Endothelial cell of umbilical vein (primary cell): Measurements from ENCODE around the gene DIP2C. TPM values are rescaled to one million over a fixed set of nuclear protein-coding genes. Genes with fewer than 3 reads are reported as not detected.
"Not testable (repeated sequence)": the region's sequence is repeated elsewhere in the genome, so short reads cannot be mapped to it uniquely, and the experiment has no call there.

Experiments
- BruUV-seq: library from RNA; stranded (reverse); fragments of 400-500 nt; replicated peaks from 2 replicates; lab custom pipeline; 2021; lab: Mats Ljungman, UMichigan
- CTCF ChIA-PET: fragments of 300-600, 350-600 bp; sonication (Branson Sonifier 250); formaldehyde crosslinking; loops from one replicate; lab custom pipeline; 2021; ENCODE audit warnings: antibody characterized with exemption, inconsistent platforms; lab: Charles Lee
- POLR2A ChIA-PET: fragments of 300-600, 350-600 bp; sonication (Branson Sonifier 250); formaldehyde crosslinking; loops from one replicate; lab custom pipeline; 2021; ENCODE audit warnings: antibody characterized with exemption, inconsistent platforms; lab: Charles Lee
- DNase-seq: peaks from one replicate; pipeline ENCODE4 v3.0.0-alpha.2; 2011; ENCODE audit warnings: low read depth, low spot score
- FAIRE-seq: peaks from 2 replicates; lab custom pipeline; 2011; peaks lifted over from hg19 to GRCh38; lab: Jason Lieb, UNC
- H2AFZ ChIP-seq: 2 replicates; pipeline ENCODE4 v1.6.0; 2012; ENCODE audit warnings: low read depth, low read length, control low read depth, inconsistent platforms
- H3K27ac ChIP-seq: 2 replicates; pipeline ENCODE4 v1.5.1; 2011; ENCODE audit warnings: low read depth, mild to moderate bottlenecking, control low read depth, low read length, moderate library complexity; ENCODE audit not compliant: insufficient read depth
- H3K27me3 ChIP-seq, 2 experiments: 2 replicates each; pipeline versions ENCODE4 v1.6.0 to v1.6.1; 2011; ENCODE audit warnings: low read length in 2 of 2, mixed read lengths in 1 of 2; ENCODE audit not compliant: control insufficient read depth in 2 of 2, insufficient read depth in 2 of 2
- H3K36me3 ChIP-seq, 2 experiments: 2 replicates in 1 of 2; 3 replicates in 1 of 2; pipeline ENCODE4 v1.5.1; 2011; ENCODE audit warnings: low read length in 2 of 2, mild to moderate bottlenecking in 1 of 2, moderate library complexity in 1 of 2; ENCODE audit not compliant: control insufficient read depth in 2 of 2, insufficient read depth in 2 of 2; ENCODE audit errors: extremely low read depth in 1 of 2
- H3K4me1 ChIP-seq: 3 replicates; pipeline ENCODE4 v1.5.1; 2011; ENCODE audit warnings: mild to moderate bottlenecking, low read length; ENCODE audit not compliant: control insufficient read depth, insufficient read depth; ENCODE audit errors: extremely low read depth
- H3K4me2 ChIP-seq: 2 replicates; pipeline ENCODE4 v1.6.1; 2011; ENCODE audit warnings: low read length, control low read depth, mixed read lengths; ENCODE audit not compliant: insufficient read depth
- H3K4me3 ChIP-seq, 3 experiments: fragments of 200-600 bp in 1 of 3; sonication (generic), shearing (Covaris generic) in 1 of 3; replicated peaks in 1 of 3; 2 replicates each; pipeline ENCODE4 v1.5.1; 2011 to 2016; ENCODE audit warnings: control low read depth in 3 of 3, low read length in 3 of 3, mild to moderate bottlenecking in 2 of 3, inconsistent platforms in 1 of 3, low read depth in 1 of 3, moderate library complexity in 1 of 3; ENCODE audit not compliant: insufficient read depth in 1 of 3
- H3K79me2 ChIP-seq: 2 replicates; pipeline ENCODE4 v1.6.0; 2012; ENCODE audit warnings: low read length, inconsistent platforms; ENCODE audit not compliant: control insufficient read depth, insufficient read depth
- H3K9ac ChIP-seq: replicated peaks from 2 replicates; pipeline ENCODE3; 2011; ENCODE audit warnings: low read length, control low read depth; ENCODE audit not compliant: insufficient read depth; ENCODE audit errors: extremely low read depth
- H3K9me1 ChIP-seq: replicated peaks from 3 replicates; pipeline ENCODE4 v1.6.0; 2011; ENCODE audit warnings: mild to moderate bottlenecking, low read length; ENCODE audit not compliant: control insufficient read depth, insufficient read depth; ENCODE audit errors: extremely low read depth
- H3K9me3 ChIP-seq: replicated peaks from 2 replicates; pipeline ENCODE4 v1.5.1; 2012; ENCODE audit warnings: low read length, inconsistent platforms; ENCODE audit not compliant: control insufficient read depth, insufficient read depth
- H4K20me1 ChIP-seq: replicated peaks from 2 replicates; pipeline ENCODE3; 2011; ENCODE audit warnings: mild to moderate bottlenecking, low read length; ENCODE audit not compliant: control insufficient read depth, insufficient read depth; ENCODE audit errors: extremely low read depth
- CTCF ChIP-seq, 2 donors: IDR thresholded peaks; 1 replicate in 1 of 2; 2 replicates in 1 of 2; pipeline ENCODE4 v1.5.1; 2011; ENCODE audit warnings: low read length in 2 of 2, mild to moderate bottlenecking in 2 of 2, moderate library complexity in 2 of 2, control low read depth in 1 of 2, inconsistent platforms in 1 of 2, low read depth in 1 of 2; ENCODE audit not compliant: insufficient read depth in 1 of 2; ENCODE audit errors: extremely low read depth in 1 of 2
- EZH2 ChIP-seq: IDR thresholded peaks from 2 replicates; pipeline ENCODE4 v1.6.1; 2012; ENCODE audit warnings: borderline replicate concordance, low read depth, mild to moderate bottlenecking, moderate library complexity, low read length, inconsistent platforms; ENCODE audit not compliant: severe bottlenecking
- GATA2 ChIP-seq: IDR thresholded peaks from 2 replicates; pipeline ENCODE4 v1.7.0; 2011; ENCODE audit warnings: low read depth, mild to moderate bottlenecking, moderate library complexity, mixed read lengths, low read length; ENCODE audit not compliant: insufficient read length, insufficient read depth
- JUN ChIP-seq: IDR thresholded peaks from 2 replicates; pipeline ENCODE4 v1.6.1; 2011; ENCODE audit warnings: borderline replicate concordance, low read depth; ENCODE audit not compliant: insufficient read length, insufficient read depth
- MAX ChIP-seq: IDR thresholded peaks from 2 replicates; pipeline ENCODE4 v1.6.1; 2011; ENCODE audit not compliant: insufficient read depth, insufficient read length
- POLR2A ChIP-seq: IDR thresholded peaks from 2 replicates; pipeline ENCODE4 v1.6.1; 2012; ENCODE audit warnings: low read depth, mild to moderate bottlenecking, control low read depth, low read length
- POLR2AphosphoS5 ChIP-seq: IDR thresholded peaks from 2 replicates; pipeline ENCODE4 v1.6.1; 2012; ENCODE audit warnings: low read depth, mild to moderate bottlenecking, control low read depth, low read length, moderate library complexity; ENCODE audit not compliant: insufficient read depth
- dilution Hi-C: fragments of 300-500 bp; cut with MboI; formaldehyde crosslinking; loops from one replicate; pipeline ENCODE4 v1.15.0; 2019; ENCODE audit warnings: low sequenced_read_pairs; ENCODE audit not compliant: extremely low pct_ligation_motif_present
- intact Hi-C: fragments of 100-400 bp; cut with micrococcal nuclease; formaldehyde crosslinking; loops from one replicate; pipeline ENCODE4 v1.10.0; 2022
- polyA plus RNA-seq, 4 experiments: library from polyadenylated mRNA; depleted of rRNA in 3 of 4; stranded (reverse) in 3 of 4; unstranded in 1 of 4; fragments of >200 nt; gene quantifications; 2 replicates each; pipeline versions ENCODE4 v1.2.1 to v1.2.3, GENCODE V29; 2011 to 2012; ENCODE audit warnings: missing spikeins in 1 of 4
- total RNA-seq: library from RNA; stranded (reverse); gene quantifications from 2 replicates; pipeline ENCODE4 v1.2.3, GENCODE V29; 2021

Gene DIP2C
- total and polyA plus RNA-seq, 2 donors (not counting 3 experiments of a cell fraction or from before 2014, with no cell fraction given): 3.6 to 10.7 TPM

GRCh38 chr10:647019-647418 is 42.4 kb downstream of the DIP2C start:
- BruUV-seq, POLR2A ChIA-PET, H3K79me2 ChIP-seq, H3K4me1 ChIP-seq, H4K20me1 ChIP-seq, H3K27ac ChIP-seq, dilution Hi-C loops, H3K9me3 ChIP-seq, H3K4me3 ChIP-seq, intact Hi-C loops, H3K36me3 ChIP-seq, H3K27me3 ChIP-seq, H2AFZ ChIP-seq, H3K9me1 ChIP-seq, CTCF ChIA-PET, DNase-seq, H3K9ac ChIP-seq, H3K4me2 ChIP-seq, FAIRE-seq: not testable (repeated sequence)

GRCh38 chr10:646118-646524 is 43.3 kb downstream of the DIP2C start:
- H4K20me1 ChIP-seq: peaks cover 4% of the 10 kb centered on the region
- intact Hi-C loops: no loop called here
- BruUV-seq: no TSS peak

More at GRCh38 chr10:646118-646524, 43.3 kb downstream of the DIP2C start:
- ChIA-PET CTCF (no interaction called here), POLR2A (no interaction called here)
- Histone ChIP-seq H2AFZ (no peak overlapping the region), H3K4me3 (no peak overlapping the region), H3K9ac (no peak overlapping the region), H3K4me2 (no peak overlapping the region), H3K27me3 (no peaks in the 10 kb centered on the region), H3K9me3 (no peaks in the 10 kb centered on the region), H3K79me2 (no peaks in the 10 kb centered on the region), H3K4me1 (no peaks in the 10 kb centered on the region), H3K9me1 (no peaks in the 10 kb centered on the region), H3K27ac (no peak overlapping the region), H3K36me3 (no peaks in the 10 kb centered on the region)
- DNase-seq (no peak), FAIRE-seq (no peak)
- dilution Hi-C loops: no loop called here
- TF ChIP-seq JUN: no peak
- no peak for TF ChIP-seq GATA2
- no peak for TF ChIP-seq POLR2AphosphoS5
- no peak for TF ChIP-seq POLR2A
- no peak for TF ChIP-seq EZH2
- TF ChIP-seq CTCF (IDR thresholded peaks at IDR 0.05; ENCODE audit: extremely low read depth in 1 of 2, insufficient read depth in 1 of 2, low read depth in 1 of 2, low read length in 2 of 2): no peak
- no peak for TF ChIP-seq MAX
